DMS 273 (cell line): ENCODE data around the gene CLSTN2.

Experiments
- DNase-seq: peaks from one replicate; lab custom pipeline; 2025; ENCODE audit not compliant: unreplicated experiment; lab: John Stamatoyannopoulos, UW

Gene CLSTN2

DNA sequence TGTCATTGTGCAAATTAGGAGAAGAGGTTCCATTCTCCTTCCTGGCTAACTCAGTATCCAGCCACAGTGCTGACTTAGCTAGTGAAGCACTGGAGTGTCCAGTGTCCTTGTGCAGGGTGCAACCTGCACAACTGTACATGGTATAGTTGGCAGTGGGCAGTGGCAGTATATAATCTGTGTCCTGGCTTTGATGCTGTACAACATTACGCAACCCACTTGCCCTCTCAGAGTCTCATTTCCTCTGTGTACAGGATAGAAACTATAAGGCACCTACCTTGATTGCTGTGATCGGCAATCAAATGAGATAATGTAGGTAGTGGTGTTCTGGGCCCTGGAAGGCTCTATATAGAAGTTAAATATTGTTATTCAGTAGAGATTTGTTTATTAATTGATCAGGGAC lies 333.6 kb downstream of the CLSTN2 start:
- DNase-seq, result no peak

DNA sequence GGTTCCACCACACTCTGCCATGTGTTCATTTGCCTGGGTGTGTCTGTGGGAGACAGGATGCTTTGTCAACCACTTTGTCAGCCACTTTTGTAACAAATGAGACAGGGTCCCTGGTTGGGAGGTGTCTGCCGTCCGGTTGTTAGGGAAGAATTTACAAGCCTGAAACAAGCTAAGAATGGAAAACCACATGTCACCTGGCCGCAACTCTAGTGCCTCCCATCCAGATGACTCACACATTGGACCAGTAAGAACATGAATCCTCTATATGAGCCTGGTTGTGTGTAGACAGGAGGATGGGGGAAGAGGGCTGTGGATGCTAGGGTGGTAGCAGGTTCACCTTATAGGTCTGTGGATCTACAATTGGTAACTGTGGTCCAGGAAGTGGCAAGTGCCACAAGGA lies 335.3 kb downstream of the CLSTN2 start:
- no peak for DNase-seq

DNA sequence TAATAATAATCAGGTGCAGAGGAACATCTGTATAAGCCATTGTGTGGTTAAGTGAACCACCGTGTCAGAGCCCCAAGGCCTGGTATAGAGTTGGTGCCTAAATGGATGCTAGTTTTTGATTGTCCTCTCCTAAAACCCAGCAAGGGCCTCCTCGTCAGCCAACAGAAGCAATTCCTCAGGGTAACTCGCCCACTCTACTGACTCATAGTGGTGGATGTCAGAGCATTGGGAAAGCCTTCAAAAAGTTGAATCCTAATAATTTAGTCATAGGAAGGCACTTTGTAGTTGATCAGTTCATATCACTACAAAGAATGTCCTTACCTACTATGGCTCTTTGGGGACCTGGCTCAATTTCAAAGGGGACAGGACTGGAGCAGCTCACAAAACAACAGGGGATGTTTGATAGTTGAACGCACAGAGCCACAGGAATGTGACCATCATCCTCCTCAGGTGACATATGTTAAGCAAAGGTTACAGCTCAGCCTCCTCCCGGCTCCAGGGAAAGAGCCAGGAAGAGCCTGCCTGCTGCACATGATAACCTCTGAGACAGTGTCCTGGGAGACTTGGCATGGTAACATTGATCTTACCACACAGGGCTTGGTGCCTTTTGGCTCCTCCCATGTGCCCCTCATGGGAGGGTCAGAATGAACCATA lies 338.7 kb downstream of the CLSTN2 start:
- no peak for DNase-seq

DNA sequence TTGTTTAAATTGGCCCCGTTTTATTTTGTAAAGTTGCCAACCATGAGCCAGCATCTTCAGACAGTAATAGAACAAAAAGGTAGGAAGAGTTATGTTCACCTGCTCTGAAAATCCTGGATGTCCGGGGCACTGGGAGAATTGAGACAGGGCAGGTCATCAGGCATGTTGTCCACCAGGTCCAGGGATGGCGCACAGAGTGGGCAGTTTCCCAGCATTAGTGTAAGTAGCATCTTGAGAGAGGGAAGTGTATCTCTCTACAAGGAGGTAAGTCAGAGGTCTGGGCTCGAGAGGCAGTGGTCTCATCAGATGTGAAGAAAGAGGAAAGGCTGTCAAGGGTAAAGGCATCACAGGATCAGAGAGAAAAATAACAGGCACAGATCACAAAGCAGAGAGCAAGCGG lies 339.4 kb downstream of the CLSTN2 start:
- no peak for DNase-seq

DNA sequence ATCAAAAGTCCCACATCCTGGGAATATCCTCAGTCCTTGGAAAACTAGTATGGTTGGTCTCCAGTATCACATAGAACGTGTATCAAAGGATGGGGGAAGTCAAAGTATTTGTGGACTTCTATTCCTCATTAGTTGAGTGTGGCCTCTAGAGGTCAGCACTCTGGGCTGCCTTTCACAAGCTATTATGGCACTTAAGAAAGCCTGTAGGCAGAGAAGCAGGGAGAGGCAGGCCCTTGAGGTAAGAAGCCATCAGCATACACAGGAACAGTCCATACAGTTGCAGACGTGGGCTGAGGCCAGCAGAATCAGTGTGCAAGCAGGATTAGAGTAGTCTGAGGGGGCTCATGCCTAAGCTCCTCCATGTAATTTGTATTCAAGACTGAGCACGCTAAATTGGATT lies 341.7 kb downstream of the CLSTN2 start:
- peak; percentile 62 for DNase-seq

DNA sequence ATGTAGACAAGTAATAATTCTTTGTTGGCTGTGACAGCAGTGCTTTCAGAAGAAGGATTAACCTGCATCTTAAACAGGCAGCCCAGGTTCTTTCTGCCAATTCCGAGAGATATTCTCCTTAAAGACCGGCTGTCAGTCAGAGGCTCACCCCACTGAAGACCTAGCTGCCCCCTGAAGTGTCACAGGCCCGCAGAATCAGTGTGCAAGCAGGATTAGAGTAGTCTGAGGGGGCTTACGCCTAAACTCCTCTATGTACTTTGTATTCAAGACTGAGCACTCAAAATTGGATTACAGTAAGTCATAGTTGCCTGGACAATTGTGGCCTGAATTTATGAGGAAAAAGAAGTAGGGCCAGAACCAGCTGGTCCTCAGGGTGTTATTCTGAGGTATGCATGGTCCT lies 342.9 kb downstream of the CLSTN2 start:
- no peak for DNase-seq

DNA sequence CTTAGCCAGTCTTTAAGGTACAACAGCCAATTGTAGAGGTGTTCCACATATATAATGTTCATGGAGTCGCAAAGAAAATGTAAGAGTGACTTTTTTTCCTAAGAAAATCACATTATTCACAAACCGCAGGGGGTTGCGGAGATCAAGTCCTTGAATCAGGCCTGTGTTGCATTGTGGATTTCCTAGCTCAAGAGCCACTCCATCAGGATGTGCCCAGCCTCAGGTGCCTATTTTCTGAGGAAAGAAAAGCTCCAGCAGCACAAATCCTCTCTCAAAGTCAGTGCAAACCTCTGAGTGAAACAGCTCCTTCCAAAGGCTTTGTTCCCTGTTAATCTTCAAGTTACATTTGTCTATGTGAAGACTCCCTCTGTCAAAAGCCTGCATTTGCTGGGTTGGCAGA lies 349.4 kb downstream of the CLSTN2 start:
- DNase-seq, result peak; percentile 52

DNA sequence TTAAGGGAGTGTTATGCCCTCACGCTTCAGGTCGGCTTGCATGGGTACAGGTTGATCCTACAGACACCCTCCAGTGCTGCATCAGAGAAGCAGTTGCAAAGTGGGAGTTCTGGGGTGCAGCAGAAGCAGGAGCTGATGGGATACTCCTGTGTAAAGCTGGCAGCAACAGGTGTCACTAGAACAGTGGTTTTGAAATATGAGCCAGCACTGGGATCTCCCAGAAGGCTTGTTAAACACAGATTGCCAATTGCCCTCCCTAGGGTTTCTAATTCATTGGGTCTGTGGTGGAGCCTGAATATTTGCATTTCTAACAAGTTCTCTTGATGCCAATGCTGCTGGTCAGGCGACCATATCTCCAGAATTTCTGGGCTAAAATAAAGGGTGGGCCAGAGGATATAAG lies 350.4 kb downstream of the CLSTN2 start:
- DNase-seq, result peak; percentile 89

DNA sequence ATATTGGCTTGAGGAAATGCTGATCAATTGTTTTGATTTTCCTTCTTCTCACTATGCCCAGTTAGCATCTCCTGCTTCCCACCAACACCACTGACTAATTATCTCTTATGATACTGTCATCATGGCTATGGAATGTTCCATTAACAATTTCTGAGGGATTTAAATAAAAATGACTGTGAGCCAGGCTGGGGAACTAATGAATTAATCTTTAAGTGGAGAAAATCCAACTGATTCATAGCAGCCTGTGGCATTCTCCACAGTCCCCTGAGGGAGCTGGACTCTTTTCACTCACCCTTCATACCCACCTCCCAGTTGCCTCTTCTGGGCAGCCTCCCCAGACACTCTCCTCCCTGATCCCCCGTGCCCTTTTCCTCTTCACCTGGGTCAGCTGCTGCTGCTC lies 353.6 kb downstream of the CLSTN2 start:
- DNase-seq, result no peak

DNA sequence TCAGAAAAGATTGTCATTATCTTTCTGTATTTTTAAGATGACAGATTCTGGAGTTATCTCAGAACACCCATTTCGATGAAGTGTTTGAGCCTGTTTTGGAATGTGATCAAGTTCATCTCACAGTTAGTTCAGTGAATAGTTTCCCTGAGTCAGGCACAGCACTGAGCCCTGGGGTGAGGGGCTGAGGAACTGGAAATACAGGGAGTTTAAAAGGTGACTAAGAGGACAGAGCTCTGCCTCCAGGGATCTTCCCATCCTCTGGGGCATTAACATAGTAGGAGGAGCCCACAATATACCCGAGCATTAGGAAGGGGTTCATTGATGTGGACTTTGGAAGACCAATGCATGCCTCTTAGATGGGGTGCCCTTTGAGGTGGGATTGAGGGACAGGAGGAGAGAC lies 355.1 kb downstream of the CLSTN2 start:
- no peak for DNase-seq

DNA sequence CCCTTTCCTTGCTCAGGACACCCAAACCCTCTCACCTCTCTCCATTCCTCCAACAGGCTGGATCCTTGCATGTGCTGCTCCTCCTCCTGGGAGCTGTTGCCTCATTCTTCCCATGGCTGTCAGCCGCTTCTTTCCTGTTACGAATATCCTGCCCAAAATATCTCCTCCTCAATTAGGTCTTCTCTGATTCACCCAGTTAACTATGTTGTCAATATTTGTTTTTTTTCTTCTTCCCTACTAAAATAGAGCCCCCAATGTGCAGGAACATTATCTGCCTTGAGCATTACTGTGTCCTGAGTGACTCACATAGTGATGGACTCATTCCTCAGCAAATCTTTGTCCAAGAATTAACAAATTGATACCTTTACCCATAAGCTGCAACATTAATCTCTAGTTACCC lies 357.2 kb downstream of the CLSTN2 start:
- DNase-seq, result no peak

DNA sequence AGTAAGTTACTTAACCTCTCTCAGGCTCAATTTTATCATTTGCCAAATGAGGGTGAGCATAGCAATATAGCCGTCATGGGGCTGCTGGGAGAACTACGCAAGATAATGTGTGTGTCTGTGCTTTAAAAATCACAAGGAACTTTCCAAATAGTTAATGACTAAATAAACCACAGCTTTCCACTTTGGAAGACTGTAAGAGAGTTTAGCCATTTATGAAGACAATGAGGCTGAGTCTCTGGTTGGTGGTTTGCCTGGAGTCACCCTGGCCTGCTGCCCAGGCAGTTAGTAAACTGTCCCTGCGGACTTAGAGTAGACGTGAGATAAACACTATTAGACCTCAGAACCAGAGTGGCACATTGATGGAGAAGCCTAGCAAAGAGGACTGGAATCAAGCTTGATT lies 357.7 kb downstream of the CLSTN2 start:
- DNase-seq, result no peak

DNA sequence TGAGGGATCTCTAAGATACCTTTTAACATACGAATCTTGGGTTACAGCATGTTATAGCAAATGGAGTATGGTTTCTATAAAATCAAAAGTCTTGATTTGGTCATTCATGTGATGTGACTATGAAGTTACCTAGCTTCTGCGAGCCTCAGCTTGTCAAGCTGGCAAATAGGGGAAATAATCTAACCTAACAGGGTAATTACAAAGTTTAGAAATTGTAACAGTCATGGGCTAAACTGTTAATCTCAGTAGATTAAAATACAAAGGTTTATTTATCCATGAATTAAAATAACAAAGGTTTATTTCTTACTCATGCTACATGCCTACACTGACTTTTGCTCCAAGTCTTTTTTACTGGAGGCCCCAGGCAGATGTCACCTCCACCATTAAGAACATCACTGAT lies 359.1 kb downstream of the CLSTN2 start:
- no peak for DNase-seq

DNA sequence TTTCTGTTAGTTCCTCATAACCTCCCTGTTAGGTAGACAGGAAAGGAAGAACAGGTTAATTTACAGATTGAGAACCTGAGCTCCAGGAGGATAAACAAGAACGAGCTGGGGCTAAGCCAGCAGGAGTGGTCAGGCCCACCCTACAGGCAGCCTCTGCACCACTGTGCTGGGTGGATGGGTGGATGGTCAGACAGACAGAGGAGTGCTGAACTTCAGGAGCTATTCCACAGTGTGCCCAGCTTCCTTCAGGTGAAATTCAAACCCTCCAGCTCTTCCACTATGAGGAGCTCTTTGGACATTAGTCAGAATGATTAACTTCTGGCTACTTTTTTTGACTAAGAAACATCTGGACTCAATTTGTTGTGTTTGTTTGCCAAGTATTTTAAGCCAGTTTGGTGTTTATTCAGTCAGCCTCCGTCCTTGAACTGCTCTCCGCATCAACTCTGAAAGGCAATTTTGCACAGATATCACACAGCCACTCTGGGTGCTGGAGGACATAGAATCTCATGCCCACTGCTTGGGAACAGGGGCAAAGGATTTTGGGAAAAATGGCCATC lies 361.9 kb downstream of the CLSTN2 start:
- peak; percentile 47 for DNase-seq

DNA sequence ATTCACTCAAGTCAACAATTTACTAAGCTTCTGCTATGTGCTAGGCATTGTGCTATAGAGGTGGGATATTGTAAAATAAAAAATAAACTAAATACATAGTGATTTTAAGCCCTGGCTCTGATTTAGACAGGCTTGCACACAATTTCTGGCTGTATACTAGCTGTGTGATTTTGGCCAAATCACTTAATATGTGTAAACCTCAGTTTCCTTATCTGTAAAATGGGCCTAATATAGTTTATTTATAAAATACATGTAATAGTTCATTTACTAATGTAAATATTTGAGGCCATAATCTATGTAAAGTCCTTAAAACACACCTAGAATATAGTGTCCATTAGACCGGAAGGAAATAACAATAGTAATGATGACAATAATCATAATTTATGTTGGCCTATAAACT lies 363.1 kb downstream of the CLSTN2 start:
- no peak for DNase-seq

DNA sequence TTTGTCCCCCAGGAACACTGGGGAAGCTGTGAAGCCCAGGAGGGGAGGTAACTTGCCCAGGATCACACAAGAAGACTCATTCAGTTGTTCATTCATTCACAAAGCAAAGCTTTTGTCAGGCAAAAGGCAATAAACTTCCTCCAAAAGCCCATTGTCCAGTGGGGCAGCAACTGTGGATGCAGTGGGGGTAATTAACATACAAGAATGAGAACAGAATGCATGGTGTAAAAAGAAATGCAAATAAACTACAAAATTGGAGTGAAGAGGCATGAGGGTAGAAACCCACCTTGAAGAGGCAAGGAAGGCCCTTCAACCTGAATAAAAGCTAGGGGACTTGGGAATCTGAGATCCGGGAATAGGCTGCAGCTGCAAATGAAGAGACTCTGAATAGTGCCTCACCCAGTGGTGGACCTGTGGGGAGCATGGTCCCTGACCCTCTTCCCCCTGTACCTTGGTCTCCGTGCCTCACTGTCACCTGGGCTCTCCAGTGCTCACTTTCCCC lies 363.6 kb downstream of the CLSTN2 start:
- DNase-seq, result no peak

DNA sequence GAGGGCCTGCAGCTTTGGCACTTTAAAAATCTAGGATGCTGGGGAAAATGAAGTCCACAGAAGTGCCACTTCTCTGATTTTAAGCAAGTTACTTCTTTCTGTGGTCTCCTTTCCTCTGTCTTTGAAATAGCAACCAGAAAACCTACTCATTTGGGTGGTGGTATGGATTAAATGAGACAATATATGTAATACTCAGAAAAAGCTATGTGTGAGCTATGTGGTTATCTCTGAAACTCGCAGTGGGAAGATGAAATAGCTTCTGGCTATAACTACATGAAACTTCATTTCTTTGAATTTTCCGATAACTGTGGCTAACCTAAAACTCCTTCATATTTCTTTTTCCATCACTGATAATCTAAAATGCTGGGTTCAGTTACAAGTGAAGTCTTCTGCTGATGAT lies 368.9 kb downstream of the CLSTN2 start:
- no peak for DNase-seq

DNA sequence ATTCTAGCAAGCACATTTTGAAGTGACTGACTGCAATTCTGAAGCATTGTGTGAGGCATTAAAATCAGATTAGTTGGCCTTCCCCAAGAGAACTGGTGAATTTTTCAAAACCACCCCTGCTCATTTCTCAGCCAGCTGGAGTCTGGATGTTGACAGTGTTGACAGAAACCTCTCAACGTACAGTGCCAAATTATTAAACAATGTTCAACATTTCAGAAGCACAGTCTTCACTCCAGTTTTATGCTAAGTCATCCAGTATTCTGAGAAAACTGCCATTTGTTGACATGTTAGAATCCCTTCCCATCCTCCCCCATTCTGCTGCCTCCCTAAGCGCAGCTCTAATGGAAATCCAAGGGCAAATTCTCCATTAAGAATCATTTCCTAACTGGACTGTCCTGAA lies 373.6 kb downstream of the CLSTN2 start:
- no peak for DNase-seq

DNA sequence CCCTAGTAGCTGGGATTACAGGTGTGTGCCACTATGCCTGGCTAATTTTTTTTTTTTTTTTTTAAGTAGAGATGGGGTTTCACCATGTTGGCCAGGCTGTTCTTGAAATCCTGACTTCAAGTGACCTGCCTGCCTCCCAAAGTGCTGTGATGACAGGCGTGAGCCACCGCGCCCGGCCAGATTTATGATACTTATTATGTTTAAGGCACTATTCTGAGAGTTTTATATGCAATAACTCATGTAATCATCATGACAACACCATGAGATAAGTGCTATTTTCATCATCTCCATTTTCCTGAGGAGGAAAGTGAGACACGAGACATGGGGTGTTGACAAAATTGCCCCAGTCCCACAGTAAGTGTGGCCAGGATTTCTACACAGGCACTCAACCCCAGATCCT lies 376.4 kb downstream of the CLSTN2 start:
- DNase-seq, result no peak

DNA sequence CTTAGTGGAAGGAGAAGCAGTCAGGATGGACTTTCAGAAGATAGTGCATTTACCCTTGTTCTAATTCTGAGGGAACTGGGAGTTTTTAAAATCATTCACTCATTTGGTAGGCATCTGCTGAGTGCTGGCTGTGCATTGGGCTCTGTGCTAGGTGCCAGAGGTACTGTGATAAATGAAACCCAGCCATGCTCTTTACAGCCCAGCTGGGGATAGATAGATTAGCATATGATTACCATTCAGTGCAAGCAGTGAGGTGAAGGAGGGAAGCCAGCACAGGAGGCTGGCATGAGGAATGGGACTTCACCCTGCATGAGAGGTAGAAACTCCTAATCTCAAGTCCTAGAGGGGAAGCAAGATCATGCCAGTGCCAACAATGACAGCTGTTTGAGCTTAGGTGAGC lies 381.0 kb downstream of the CLSTN2 start:
- peak; percentile 75 for DNase-seq

DNA sequence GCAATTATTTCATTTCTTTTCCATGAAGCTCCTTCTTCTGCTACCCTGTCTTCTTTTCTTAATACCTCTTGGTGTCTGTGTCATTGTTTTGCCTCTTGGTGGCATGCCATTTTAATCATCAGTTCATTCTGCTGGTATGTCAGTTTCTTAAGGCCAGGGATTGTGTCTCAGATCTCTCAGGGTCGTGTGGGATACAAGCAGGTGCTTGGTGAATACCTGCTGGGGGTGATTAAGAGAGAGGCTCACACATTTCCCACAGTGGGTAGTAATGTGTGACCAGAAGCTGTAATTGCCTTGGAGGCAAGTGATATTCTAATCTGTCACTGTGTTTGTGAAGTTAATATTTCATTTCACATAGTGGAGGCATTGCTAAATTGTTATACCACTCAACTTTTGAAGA lies 381.5 kb downstream of the CLSTN2 start:
- no peak for DNase-seq

DNA sequence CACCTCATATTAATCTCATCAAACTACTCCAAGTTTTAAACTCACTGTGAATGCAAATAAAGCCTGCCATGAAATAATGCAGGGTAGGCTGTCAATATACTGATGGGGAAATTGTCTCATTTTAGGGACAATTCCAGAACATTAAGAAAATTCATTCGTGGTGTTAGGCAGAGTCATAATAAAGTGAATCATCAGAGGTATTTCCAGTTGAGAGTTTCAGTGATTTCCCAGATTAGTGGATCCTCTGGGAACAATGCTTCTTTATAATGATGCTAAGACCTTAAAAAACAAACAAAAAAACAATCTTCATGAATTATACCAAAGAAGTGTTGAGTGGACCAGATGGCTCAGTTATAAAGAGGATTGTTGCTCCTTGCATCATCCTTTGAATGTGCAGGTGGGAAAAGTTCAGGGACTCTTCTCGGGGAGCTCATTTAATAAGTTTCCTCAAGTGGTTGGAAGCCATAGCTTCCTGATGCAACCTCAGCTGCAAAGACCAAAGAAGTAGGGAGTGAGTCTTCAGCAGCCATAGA lies 381.9 kb downstream of the CLSTN2 start:
- peak; percentile 29 for DNase-seq

DNA sequence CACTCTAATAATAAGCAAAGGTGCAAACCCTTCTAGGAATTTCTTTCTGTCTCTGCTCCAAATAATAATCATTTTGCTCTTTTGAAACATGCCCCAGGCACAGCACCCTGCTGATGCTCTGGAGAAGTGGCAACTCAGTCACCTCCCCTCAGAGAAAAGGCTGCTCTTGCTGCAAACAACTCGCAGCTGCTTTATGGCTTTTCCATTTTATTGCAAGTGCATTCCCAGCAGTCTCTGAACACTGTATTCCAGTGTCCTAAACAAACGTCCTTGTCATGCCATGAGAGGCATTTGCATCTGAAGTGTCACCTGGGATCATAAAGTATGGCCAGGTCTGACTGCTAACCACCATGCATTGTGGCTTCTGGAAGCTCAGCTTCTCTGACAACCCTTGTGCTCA lies 384.8 kb downstream of the CLSTN2 start:
- no peak for DNase-seq
